ENCODE results near the gene ERAL1.

The ERAL1 gene

GRCh38 chr17:28841901-28842281 is 12.9 kb upstream of the ERAL1 start:
- no peak for TF ChIP-seq ZFX (IDR thresholded peaks at IDR 0.05; ENCODE audit: borderline replicate concordance)
- TF ChIP-seq CTCF (IDR thresholded peaks at IDR 0.05) = no peak
- peak overlapping the region; percentile 97 for H3K27ac ChIP-seq

DNA sequence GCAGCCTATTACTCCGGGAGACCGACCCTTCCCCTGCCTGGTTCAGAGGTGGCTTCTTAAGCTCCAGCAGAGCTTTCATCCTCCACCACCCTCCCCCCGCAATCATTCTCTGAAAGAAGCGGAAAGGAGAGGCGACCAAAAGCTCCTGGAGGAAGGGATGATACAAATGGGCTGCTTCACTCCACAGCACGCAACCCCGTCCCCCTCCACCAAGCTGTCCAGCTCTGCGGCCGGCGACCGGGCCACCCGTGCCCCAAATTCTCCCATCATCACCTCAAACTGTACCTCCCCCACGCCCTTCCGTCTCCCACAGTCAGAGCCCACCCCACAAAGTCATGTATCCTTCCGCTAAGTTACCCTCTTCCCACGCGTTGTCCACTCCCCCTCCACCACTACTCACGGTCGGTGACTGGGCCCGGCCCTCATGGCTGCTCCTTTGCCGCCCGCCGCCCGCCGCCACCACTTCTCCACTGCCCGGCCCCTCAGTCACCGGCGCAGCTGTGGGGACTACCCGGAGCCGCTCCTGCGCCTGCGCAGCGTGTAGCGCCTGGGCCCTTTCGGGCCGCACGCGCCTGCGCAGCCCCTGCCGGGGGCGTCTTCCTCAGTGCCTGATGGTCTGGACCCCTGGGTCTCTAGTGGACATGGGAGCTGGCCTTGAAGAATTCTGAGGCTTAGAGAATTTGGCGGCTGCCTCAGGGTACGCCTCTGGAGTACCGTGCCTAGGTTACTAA is 12.4 kb upstream of the ERAL1 start, which contains the start of gene FAM222B:
Gene FAM222B, minus strand, starts transcription at position 509 of the 731 bp plus-strand sequence. CDS start 76,123 bp downstream, outside the sequence.
- peak within 1 kb of the TSS; percentile 97 for H3K27ac ChIP-seq
- TF ChIP-seq CTCF (IDR thresholded peaks at IDR 0.05) = no peak
- no peak for TF ChIP-seq ZFX (IDR thresholded peaks at IDR 0.05; ENCODE audit: borderline replicate concordance)

DNA sequence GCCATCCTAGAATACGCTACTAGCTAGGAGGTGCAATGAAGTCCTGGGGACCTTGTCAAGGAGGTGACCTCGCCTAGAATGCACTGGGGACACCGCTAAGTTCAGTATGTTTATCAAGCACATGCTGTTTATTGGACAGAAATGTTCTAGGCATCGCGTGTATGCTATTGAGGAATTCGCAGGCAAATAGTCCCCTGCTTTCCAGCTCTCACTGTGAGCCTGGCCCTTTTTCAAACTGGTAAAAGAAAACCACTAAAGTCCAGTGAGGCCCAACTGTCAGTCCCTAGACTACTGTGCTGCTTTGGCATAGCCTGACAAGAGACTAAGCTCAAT is 11.0 kb upstream of the ERAL1 start:
- TF ChIP-seq CTCF (IDR thresholded peaks at IDR 0.05) = no peak
- no peak for TF ChIP-seq ZFX (IDR thresholded peaks at IDR 0.05; ENCODE audit: borderline replicate concordance)
- H3K27ac ChIP-seq = peak overlapping the region; percentile 97

DNA sequence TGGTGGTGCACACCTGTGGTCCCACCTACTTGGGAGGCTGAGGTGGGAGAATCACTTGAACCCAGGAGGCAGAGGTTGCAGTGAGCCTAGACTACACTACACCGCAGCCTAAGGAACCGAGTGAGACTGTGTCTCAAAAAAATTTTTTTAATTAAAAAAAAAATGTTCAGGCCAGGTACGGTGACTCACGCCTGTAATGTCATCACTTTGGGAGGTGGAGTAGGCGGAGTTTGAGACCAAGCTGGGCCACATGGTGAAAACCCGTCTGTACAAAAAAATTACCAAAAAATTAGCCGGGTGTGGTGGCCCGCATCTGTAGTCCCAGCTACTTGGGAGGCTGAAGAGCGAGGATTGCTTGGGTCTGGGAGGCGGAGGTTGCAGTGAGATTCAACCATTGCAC is 8.6 kb upstream of the ERAL1 start:
- TF ChIP-seq ZFX (IDR thresholded peaks at IDR 0.05; ENCODE audit: borderline replicate concordance) (no peak), CTCF (IDR thresholded peaks at IDR 0.05) (no peak)
- peak overlapping the region; percentile 97 for H3K27ac ChIP-seq

- peak overlapping the region; percentile 97 for H3K27ac ChIP-seq
These were observed 8.1 kb upstream of the ERAL1 start for GRCh38 chr17:28846699-28847098.

- H3K27ac ChIP-seq = peak overlapping the region; percentile 97
- peak; percentile 74 for TF ChIP-seq CTCF (IDR thresholded peaks at IDR 0.05)
These were observed 6.1 kb upstream of the ERAL1 start for GRCh38 chr17:28848667-28849066.

GRCh38 chr17:28849281-28849680 is 5.5 kb upstream of the ERAL1 start:
- peak overlapping the region; percentile 39 for H3K27ac ChIP-seq
- no peak for TF ChIP-seq ZFX (IDR thresholded peaks at IDR 0.05; ENCODE audit: borderline replicate concordance)
- TF ChIP-seq CTCF (IDR thresholded peaks at IDR 0.05) = no peak

DNA sequence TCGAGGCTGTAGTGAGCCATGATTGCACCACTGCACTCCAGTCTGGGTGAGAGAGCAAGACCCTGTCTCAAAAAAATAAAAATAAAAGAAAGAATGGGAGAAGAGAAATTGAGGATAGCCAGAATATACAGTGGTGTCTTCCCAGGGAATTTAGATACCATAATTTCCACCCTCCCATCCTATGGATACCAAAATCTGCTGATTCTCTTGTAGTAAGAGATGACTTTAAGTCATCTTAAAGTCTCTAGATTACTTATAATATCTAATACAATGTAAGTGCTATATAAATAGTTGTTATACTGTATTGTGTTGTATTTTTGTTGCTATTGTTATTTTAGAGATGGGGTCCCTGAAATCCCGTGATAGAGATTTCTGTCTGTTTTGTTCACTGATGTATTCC is 1.5 kb upstream of the ERAL1 start:
- TF ChIP-seq ZFX (IDR thresholded peaks at IDR 0.05; ENCODE audit: borderline replicate concordance) = no peak
- no peak for TF ChIP-seq CTCF (IDR thresholded peaks at IDR 0.05)
- peak overlapping the region; percentile 84; the same call in 1 of the 2 replicates for H3K27ac ChIP-seq
